ENCODE results near the gene PRPF38A.

Gene PRPF38A

DNA sequence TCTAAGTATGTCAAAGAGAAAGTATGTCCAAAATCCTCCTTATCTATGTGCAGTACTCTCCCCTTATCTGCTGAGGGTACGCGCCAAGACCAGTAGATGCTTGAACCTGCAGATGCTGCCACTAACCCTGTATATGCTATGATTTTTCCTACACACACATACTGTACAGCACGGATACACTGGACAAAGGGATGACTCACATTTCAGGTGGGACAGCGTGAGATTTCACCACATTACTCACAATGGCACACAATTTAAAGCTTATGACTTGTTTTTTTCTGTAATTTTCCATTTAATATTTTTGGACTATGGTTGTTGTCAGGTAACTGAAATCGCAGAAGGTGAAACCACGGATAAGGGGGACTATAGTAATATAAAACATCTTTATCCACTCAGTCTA, 4.3 kb upstream of the PRPF38A start:
- peaks cover 84% of the 10 kb centered on the region for H3K36me3 ChIP-seq (ENCODE audit: control insufficient read depth, low read length)
- no peaks in the 10 kb centered on the region for H3K9me2 ChIP-seq (replicated peaks; ENCODE audit: control insufficient read depth, low read length)
- H3K4me1 ChIP-seq (ENCODE audit: control insufficient read depth, low read length) = peaks cover 14% of the 10 kb centered on the region
- H3K27ac ChIP-seq (ENCODE audit: low read depth, low read length) = no peak overlapping the region
- no peak overlapping the region for H3K4me2 ChIP-seq (ENCODE audit: low read length)
- H3K4me3 ChIP-seq (ENCODE audit: low read length) = no peak overlapping the region
- TF ChIP-seq CTCF (IDR thresholded peaks at IDR 0.05; ENCODE audit: low read depth, low read length, poor library complexity, severe bottlenecking) (no peak), EZH2phosphoT487 (IDR thresholded peaks at IDR 0.05; ENCODE audit: borderline replicate concordance, low read length) (no peak)
- H3K27me3 ChIP-seq (ENCODE audit: control insufficient read depth, low read length) = no peaks in the 10 kb centered on the region
- no peaks in the 10 kb centered on the region for H3K9me3 ChIP-seq (ENCODE audit: control insufficient read depth, insufficient read depth, low read length)
- peaks cover 9% of the 10 kb centered on the region; the same call in 1 of the 2 replicates for H4K20me1 ChIP-seq (ENCODE audit: control insufficient read depth, insufficient read depth, low read depth, low read length)
- peaks cover 68% of the 10 kb centered on the region for H3K79me2 ChIP-seq (ENCODE audit: control insufficient read depth, low read length)
- no peaks in the 10 kb centered on the region for H3F3A ChIP-seq (ENCODE audit: control insufficient read depth, insufficient read depth)

DNA sequence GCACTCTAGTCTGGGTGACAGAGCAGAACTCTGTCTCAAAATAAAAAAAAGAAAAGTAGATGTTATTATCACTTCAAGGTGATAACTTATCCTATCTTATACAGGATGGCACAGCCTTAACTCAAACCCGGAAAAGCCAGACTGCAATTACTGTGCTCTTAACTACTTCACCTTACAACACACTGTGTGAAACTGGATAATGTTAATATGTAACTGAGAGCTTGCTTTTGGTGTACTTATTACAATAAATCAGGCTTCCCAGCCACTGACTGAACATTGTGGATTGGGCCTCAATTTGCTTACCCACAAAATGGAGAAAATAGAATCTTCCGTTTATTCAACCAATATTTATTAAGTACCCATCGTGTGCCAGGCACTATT, 1.6 kb upstream of the PRPF38A start:
- H4K20me1 ChIP-seq (ENCODE audit: control insufficient read depth, insufficient read depth, low read depth, low read length) = peaks cover 9% of the 10 kb centered on the region; the same call in 1 of the 2 replicates
- peak overlapping the region; percentile 92 for H3K4me3 ChIP-seq (ENCODE audit: low read length)
- peaks cover 29% of the 10 kb centered on the region for H3K4me1 ChIP-seq (ENCODE audit: control insufficient read depth, low read length)
- no peaks in the 10 kb centered on the region for H3K9me3 ChIP-seq (ENCODE audit: control insufficient read depth, insufficient read depth, low read length)
- peaks cover 79% of the 10 kb centered on the region for H3K36me3 ChIP-seq (ENCODE audit: control insufficient read depth, low read length)
- no peaks in the 10 kb centered on the region for H3F3A ChIP-seq (ENCODE audit: control insufficient read depth, insufficient read depth)
- H3K79me2 ChIP-seq (ENCODE audit: control insufficient read depth, low read length) = peaks cover 83% of the 10 kb centered on the region
- H3K27me3 ChIP-seq (ENCODE audit: control insufficient read depth, low read length) = no peaks in the 10 kb centered on the region
- H3K9me2 ChIP-seq (replicated peaks; ENCODE audit: control insufficient read depth, low read length) = no peaks in the 10 kb centered on the region
- H3K4me2 ChIP-seq (ENCODE audit: low read length) = peak overlapping the region; percentile 76
- TF ChIP-seq CTCF (IDR thresholded peaks at IDR 0.05; ENCODE audit: low read depth, low read length, poor library complexity, severe bottlenecking) (no peak), EZH2phosphoT487 (IDR thresholded peaks at IDR 0.05; ENCODE audit: borderline replicate concordance, low read length) (no peak)
- H3K27ac ChIP-seq (ENCODE audit: low read depth, low read length) = no peak overlapping the region

GRCh38 chr1:52403566-52404115, 761 bp upstream of the PRPF38A start:
- Histone ChIP-seq H3K27me3 (ENCODE audit: control insufficient read depth, low read length) (no peaks in the 10 kb centered on the region), H3F3A (ENCODE audit: control insufficient read depth, insufficient read depth) (no peaks in the 10 kb centered on the region), H3K9me3 (ENCODE audit: control insufficient read depth, insufficient read depth, low read length) (no peaks in the 10 kb centered on the region), H4K20me1 (ENCODE audit: control insufficient read depth, insufficient read depth, low read depth, low read length) (peaks cover 9% of the 10 kb centered on the region; the same call in 1 of the 2 replicates), H3K36me3 (ENCODE audit: control insufficient read depth, low read length) (peaks cover 82% of the 10 kb centered on the region), H3K4me1 (ENCODE audit: control insufficient read depth, low read length) (peaks cover 29% of the 10 kb centered on the region), H3K4me3 (ENCODE audit: low read length) (peak overlapping the region; percentile 92), H3K79me2 (ENCODE audit: control insufficient read depth, low read length) (peaks cover 88% of the 10 kb centered on the region), H3K9me2 (replicated peaks; ENCODE audit: control insufficient read depth, low read length) (no peaks in the 10 kb centered on the region), H3K4me2 (ENCODE audit: low read length) (peak overlapping the region; percentile 76), H3K27ac (ENCODE audit: low read depth, low read length) (peak overlapping the region; percentile 79)
- TF ChIP-seq EZH2phosphoT487 (IDR thresholded peaks at IDR 0.05; ENCODE audit: borderline replicate concordance, low read length) (no peak), CTCF (IDR thresholded peaks at IDR 0.05; ENCODE audit: low read depth, low read length, poor library complexity, severe bottlenecking) (no peak)
